GM23338 (cell line): ENCODE results near the gene ZNF283.

ENCODE experiments used
- CREB1 ChIP-seq: fragments of 250-450 bp; sonication (Bioruptor Pico); IDR thresholded peaks from 2 replicates; pipeline ENCODE4 v1.5.0; 2020; ENCODE audit warnings: low read depth, mild to moderate bottlenecking, moderate library complexity
- CTCF ChIP-seq, 2 experiments: fragments of 200-600 bp in 1 of 2; sonication (generic) in 1 of 2; conservative IDR thresholded peaks; 2 replicates each; pipeline versions ENCODE4 v1.5.1 to v1.6.1; 2016 to 2017; ENCODE audit warnings: antibody characterized with exemption in 2 of 2, low read depth in 2 of 2, mild to moderate bottlenecking in 2 of 2, moderate library complexity in 1 of 2
- EZH2 ChIP-seq: fragments of 200-600 bp; sonication (generic); IDR thresholded peaks from one replicate; pipeline ENCODE4 v1.8.0; 2017; ENCODE audit warnings: antibody characterized with exemption, mild to moderate bottlenecking, low read depth; ENCODE audit not compliant: unreplicated experiment
- EZH2phosphoT487 ChIP-seq: fragments of 200-600 bp; sonication (generic); IDR thresholded peaks from one replicate; pipeline ENCODE4 v1.8.1; 2018; ENCODE audit warnings: antibody characterized with exemption; ENCODE audit not compliant: unreplicated experiment
- NANOG ChIP-seq: IDR thresholded peaks from 2 replicates; pipeline ENCODE4 v1.6.1; 2016; ENCODE audit warnings: antibody characterized with exemption, borderline replicate concordance
- POLR2AphosphoS5 ChIP-seq: IDR thresholded peaks from 2 replicates; pipeline ENCODE4 v1.6.1; 2016; ENCODE audit warnings: antibody characterized with exemption, low read depth
- REST ChIP-seq: IDR thresholded peaks from one replicate; pipeline ENCODE4 v1.6.1; 2018; ENCODE audit warnings: antibody characterized with exemption; ENCODE audit not compliant: unreplicated experiment
- ZNF331 ChIP-seq: fragments of 250-450 bp; sonication (Bioruptor Pico); IDR thresholded peaks from 2 replicates; pipeline ENCODE4 v1.5.0; 2020; ENCODE audit warnings: low read depth, mild to moderate bottlenecking, moderate library complexity

- no peak for TF ChIP-seq CTCF (conservative IDR thresholded peaks at IDR 0.05; ENCODE audit: low read depth in 2 of 2)
- no peak for TF ChIP-seq EZH2
- TF ChIP-seq EZH2phosphoT487, result no peak
- no peak for TF ChIP-seq POLR2AphosphoS5
- TF ChIP-seq CREB1 (CRISPR knock-in tag), result no peak
- TF ChIP-seq NANOG, result no peak
- no peak for TF ChIP-seq REST
- TF ChIP-seq ZNF331 (CRISPR knock-in tag), result no peak
Observed at GRCh38 chr19:43783636-43784035, 43.5 kb upstream of the ZNF283 start.
